Upper lobe of left lung (tissue), 6 donors: ENCODE data around the gene FAM216B. TPM values are rescaled to one million over a fixed set of nuclear protein-coding genes. Genes with fewer than 3 reads are reported as not detected.

Experiments used
- ATAC-seq, 2 donors: fragments of 200-7000 bp; cut with Tn5 transposase; one replicate each; pipeline ENCODE4 v1.9.1; 2022; ENCODE audit warnings: mild to moderate bottlenecking in 2 of 2, moderate library complexity in 2 of 2; ENCODE audit not compliant: low FRiP score in 2 of 2
- DNase-seq, 2 donors: peaks; one replicate each; pipeline ENCODE4 v3.0.0-alpha.2; 2019 to 2020
- H3K27ac ChIP-seq, 4 donors: fragments of 200-600 bp; sonication (generic); one replicate each; pipeline ENCODE4 v1.5.1; 2016 to 2019
- H3K27me3 ChIP-seq, 4 donors: fragments of 200-600 bp; sonication (generic); one replicate each; pipeline ENCODE4 v1.5.1; 2017 to 2019
- H3K36me3 ChIP-seq, 4 donors: fragments of 200-600 bp; sonication (generic); one replicate each; pipeline ENCODE4 v1.5.1; 2016 to 2019
- H3K4me1 ChIP-seq, 4 donors: fragments of 200-600 bp; sonication (generic); one replicate each; pipeline ENCODE4 v1.5.1; 2018 to 2019
- H3K4me3 ChIP-seq, 4 donors: fragments of 200-600 bp; sonication (generic); one replicate each; pipeline ENCODE4 v1.5.1; 2017 to 2019; ENCODE audit warnings: mild to moderate bottlenecking in 2 of 4, moderate library complexity in 1 of 4
- H3K9me3 ChIP-seq, 4 donors: fragments of 200-600 bp; sonication (generic); one replicate each; pipeline ENCODE4 v1.5.1; 2018 to 2019
- EP300 ChIP-seq, 4 donors: sonication (generic); formaldehyde crosslinking; IDR thresholded peaks; one replicate each; pipeline ENCODE4 v1.5.1; 2017; ENCODE audit warnings: antibody characterized with exemption in 4 of 4, control low read depth in 2 of 4
- POLR2A ChIP-seq, 4 donors: fragments of 450-650 bp; IDR thresholded peaks; one replicate each; pipeline ENCODE4 v1.5.1; 2016 to 2017; ENCODE audit warnings: antibody characterized with exemption in 4 of 4, mild to moderate bottlenecking in 2 of 4
- POLR2AphosphoS5 ChIP-seq, 2 donors: sonication (generic); formaldehyde crosslinking; IDR thresholded peaks; one replicate each; pipeline ENCODE4 v1.5.1; 2017; ENCODE audit warnings: antibody characterized with exemption in 2 of 2
- WGBS, 2 donors: methylation state at CpG; one replicate each; pipeline ENCODE4 v1.1.5; 2017 to 2018; 5-methylcytosine and 5-hydroxymethylcytosine counted together
- total RNA-seq, 6 donors: library from RNA; depleted of rRNA in 4 of 6; stranded (reverse); fragments of >200 nt in 4 of 6; gene quantifications; one replicate each; pipeline versions ENCODE4 v1.1.0 to v1.2.1, GENCODE V29; 2016 to 2021
- TF ChIP-seq, protein P1 (sequence below), 6 experiments: fragments of 450-650 bp in 4 of 6; fragments of 200-600 bp in 2 of 6; sonication (generic) in 2 of 6; IDR thresholded peaks; one replicate each; pipeline ENCODE4 v1.5.1; 2016 to 2019; ENCODE audit warnings: antibody characterized with exemption in 6 of 6
- donor health status: DM: no; HTN: no; CAD: no; lungs with moderate emphysema.
- donor health status: DM: no; HTN: yes; CAD: no; lungs with severe emphysema.

The FAM216B gene
- total RNA-seq, 6 donors from 2014 or later, result 0.43 to 60.5 (median 9.9) TPM

DNA sequence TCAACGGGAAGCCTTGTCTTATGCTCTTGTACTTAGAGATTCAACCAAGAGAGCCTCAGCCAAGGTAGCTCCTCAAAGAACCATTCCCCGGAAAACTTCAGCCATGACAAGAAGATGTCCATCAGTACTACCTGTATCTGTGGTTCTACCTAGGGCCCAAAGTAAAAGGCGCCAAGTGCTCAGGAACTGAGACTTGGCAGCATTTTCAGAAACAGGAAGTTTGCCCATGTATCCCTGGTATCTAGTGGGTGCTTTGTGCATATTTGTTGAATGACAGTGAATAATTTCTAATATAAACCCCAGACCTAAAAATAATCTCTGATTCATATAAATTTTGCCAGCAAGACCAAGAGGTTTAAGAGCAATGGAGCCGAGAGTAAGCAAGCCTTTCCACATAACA lies 7.2 kb downstream of the FAM216B start:
- H3K27ac ChIP-seq, result no peak overlapping the region
- DNase-seq (no peak), ATAC-seq (no peak)
- H3K4me1 ChIP-seq, result no peaks in the 10 kb centered on the region
- no peaks in the 10 kb centered on the region for H3K9me3 ChIP-seq
- no peaks in the 10 kb centered on the region for H3K36me3 ChIP-seq
- WGBS, 2 donors, result 87 to 94% methylated on average over 4 of the region's 4 CpGs
- H3K4me3 ChIP-seq, result no peak overlapping the region
- TF ChIP-seq POLR2A (IDR thresholded peaks at IDR 0.05) (no peak), EP300 (IDR thresholded peaks at IDR 0.05) (no peak), POLR2AphosphoS5 (IDR thresholded peaks at IDR 0.05) (no peak)
- TF ChIP-seq, protein P1, sequence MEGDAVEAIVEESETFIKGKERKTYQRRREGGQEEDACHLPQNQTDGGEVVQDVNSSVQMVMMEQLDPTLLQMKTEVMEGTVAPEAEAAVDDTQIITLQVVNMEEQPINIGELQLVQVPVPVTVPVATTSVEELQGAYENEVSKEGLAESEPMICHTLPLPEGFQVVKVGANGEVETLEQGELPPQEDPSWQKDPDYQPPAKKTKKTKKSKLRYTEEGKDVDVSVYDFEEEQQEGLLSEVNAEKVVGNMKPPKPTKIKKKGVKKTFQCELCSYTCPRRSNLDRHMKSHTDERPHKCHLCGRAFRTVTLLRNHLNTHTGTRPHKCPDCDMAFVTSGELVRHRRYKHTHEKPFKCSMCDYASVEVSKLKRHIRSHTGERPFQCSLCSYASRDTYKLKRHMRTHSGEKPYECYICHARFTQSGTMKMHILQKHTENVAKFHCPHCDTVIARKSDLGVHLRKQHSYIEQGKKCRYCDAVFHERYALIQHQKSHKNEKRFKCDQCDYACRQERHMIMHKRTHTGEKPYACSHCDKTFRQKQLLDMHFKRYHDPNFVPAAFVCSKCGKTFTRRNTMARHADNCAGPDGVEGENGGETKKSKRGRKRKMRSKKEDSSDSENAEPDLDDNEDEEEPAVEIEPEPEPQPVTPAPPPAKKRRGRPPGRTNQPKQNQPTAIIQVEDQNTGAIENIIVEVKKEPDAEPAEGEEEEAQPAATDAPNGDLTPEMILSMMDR (IDR thresholded peaks at IDR 0.05), result no peak
- no peaks in the 10 kb centered on the region for H3K27me3 ChIP-seq

DNA sequence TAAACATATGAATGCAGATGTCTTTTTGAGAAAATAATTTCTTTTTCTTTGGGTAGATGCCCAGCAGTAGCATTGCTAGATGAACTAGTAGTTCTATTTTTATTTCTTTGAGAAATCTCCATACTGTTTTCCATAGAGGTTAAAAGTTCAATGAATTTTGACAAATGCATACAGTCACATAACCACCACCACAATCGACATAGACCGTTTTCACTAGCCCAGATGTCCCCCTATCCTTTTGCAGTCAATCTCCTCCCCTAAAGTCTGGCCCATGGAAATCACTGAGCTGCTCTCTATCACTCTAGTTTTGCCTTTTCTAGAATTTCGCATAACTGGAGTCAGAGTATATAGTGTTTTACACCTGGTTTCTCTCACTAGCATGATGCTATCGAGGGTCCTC lies 10.8 kb downstream of the FAM216B start:
- H3K27me3 ChIP-seq, result no peaks in the 10 kb centered on the region
- H3K36me3 ChIP-seq, result no peaks in the 10 kb centered on the region
- H3K4me1 ChIP-seq, result no peaks in the 10 kb centered on the region
- no peak for DNase-seq
- no peak overlapping the region for H3K4me3 ChIP-seq
- no peak for ATAC-seq
- 84 to 89% methylated on average over 4 of the region's 4 CpGs for WGBS, 2 donors
- no peak for TF ChIP-seq POLR2A (IDR thresholded peaks at IDR 0.05)
- TF ChIP-seq, protein P1 (IDR thresholded peaks at IDR 0.05), result no peak
- TF ChIP-seq EP300 (IDR thresholded peaks at IDR 0.05), result no peak
- TF ChIP-seq POLR2AphosphoS5 (IDR thresholded peaks at IDR 0.05), result no peak
- no peaks in the 10 kb centered on the region for H3K9me3 ChIP-seq
- no peak overlapping the region for H3K27ac ChIP-seq

GRCh38 chr13:42794577-42795275 lies 13.3 kb downstream of the FAM216B start:
- Histone ChIP-seq H3K9me3 (no peaks in the 10 kb centered on the region), H3K27me3 (no peaks in the 10 kb centered on the region), H3K36me3 (no peaks in the 10 kb centered on the region), H3K4me3 (no peak overlapping the region), H3K4me1 (no peaks in the 10 kb centered on the region), H3K27ac (no peak overlapping the region)
- ATAC-seq (no peak), DNase-seq (no peak)
- 82 to 93% methylated on average over 5 of the region's 5 CpGs for WGBS, 2 donors
- TF ChIP-seq EP300 (IDR thresholded peaks at IDR 0.05) (no peak), POLR2AphosphoS5 (IDR thresholded peaks at IDR 0.05) (no peak), POLR2A (IDR thresholded peaks at IDR 0.05) (no peak)
- TF ChIP-seq, protein P1 (IDR thresholded peaks at IDR 0.05), result no peak

DNA sequence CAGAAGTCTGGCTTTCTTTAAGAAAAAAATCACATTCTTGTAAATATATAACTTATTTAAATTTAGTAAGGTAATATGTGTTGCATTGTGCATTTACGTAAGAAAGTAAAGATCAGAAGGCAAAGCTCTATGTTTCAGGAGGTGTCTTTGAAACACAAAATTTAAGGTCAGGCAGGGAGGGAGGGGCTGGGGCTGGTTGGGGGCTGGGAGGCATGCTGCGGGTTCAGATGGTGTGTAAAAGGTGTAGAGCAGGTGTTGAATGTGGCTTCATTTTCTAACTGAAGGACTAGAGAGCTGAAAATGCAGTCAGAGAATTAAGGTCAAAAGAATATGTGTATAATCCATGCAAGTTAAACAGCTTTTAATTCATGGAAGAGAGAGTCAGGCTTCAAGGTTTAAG lies 14.3 kb downstream of the FAM216B start:
- ATAC-seq (no peak), DNase-seq (no peak)
- Histone ChIP-seq H3K27me3 (no peaks in the 10 kb centered on the region), H3K27ac (no peak overlapping the region), H3K36me3 (no peaks in the 10 kb centered on the region), H3K9me3 (no peaks in the 10 kb centered on the region), H3K4me1 (no peaks in the 10 kb centered on the region), H3K4me3 (no peak overlapping the region)
- WGBS, 2 donors, result 90 to 94% methylated on average over 2 of the region's 2 CpGs
- TF ChIP-seq, protein P1 (IDR thresholded peaks at IDR 0.05), result no peak
- TF ChIP-seq POLR2AphosphoS5 (IDR thresholded peaks at IDR 0.05) (no peak), EP300 (IDR thresholded peaks at IDR 0.05) (no peak), POLR2A (IDR thresholded peaks at IDR 0.05) (no peak)
